ENCODE measurements around the gene SDR42E2. TPM values are rescaled to one million over a fixed set of nuclear protein-coding genes. Genes with fewer than 3 reads are reported as not detected.
"Not testable (repeated sequence)": the region's sequence is repeated elsewhere in the genome, so short reads cannot be mapped to it uniquely, and the experiment has no call there.

The SDR42E2 gene
- polyA plus RNA-seq, 10 donors: 0.05 to 0.13 (median 0.05) TPM; not detected in 5

GRCh38 chr16:22161401-22161800, 905 bp upstream of the SDR42E2 start:
- DNase-seq: no peak

DNA sequence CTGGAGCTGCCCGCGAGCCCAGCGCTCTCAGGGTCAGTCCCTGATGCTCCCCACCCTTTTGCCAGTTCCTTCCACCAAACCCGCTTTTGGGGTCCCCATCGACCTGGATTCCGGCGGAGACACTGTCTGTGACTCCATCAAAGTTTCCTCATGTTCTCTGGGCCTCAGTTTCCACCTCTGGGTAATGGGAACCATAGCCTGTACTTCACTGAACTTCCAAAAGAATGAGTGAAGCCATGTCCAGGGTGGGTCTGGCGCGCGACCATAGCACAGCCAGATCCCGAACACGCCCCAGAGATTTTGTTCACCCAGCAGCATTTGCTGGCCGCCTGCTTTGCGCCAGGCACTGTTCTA, 327 bp downstream of the SDR42E2 start:
- no peak for DNase-seq

DNA sequence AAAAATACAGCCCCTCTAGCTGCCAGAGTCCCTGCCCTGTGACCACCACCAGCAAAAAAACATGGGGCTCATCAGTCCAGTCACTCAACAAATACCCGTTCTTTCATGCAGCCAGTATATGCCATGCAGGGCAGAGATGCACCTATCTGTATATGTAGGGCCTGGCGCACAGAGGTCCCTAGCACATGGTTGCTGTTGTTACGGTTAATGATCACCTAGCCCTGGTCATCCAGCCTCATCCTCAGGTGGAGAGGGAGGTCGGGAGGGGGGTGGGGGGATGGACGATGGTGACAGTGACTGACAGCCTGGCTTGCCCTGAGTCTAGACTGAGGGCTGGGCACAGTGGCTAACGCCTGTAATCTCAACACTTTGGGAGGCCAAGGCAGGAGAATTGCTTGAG, 1.5 kb downstream of the SDR42E2 start:
- DNase-seq: no peak

GRCh38 chr16:22164482-22164881, 2.2 kb downstream of the SDR42E2 start:
- no peak for DNase-seq

DNA sequence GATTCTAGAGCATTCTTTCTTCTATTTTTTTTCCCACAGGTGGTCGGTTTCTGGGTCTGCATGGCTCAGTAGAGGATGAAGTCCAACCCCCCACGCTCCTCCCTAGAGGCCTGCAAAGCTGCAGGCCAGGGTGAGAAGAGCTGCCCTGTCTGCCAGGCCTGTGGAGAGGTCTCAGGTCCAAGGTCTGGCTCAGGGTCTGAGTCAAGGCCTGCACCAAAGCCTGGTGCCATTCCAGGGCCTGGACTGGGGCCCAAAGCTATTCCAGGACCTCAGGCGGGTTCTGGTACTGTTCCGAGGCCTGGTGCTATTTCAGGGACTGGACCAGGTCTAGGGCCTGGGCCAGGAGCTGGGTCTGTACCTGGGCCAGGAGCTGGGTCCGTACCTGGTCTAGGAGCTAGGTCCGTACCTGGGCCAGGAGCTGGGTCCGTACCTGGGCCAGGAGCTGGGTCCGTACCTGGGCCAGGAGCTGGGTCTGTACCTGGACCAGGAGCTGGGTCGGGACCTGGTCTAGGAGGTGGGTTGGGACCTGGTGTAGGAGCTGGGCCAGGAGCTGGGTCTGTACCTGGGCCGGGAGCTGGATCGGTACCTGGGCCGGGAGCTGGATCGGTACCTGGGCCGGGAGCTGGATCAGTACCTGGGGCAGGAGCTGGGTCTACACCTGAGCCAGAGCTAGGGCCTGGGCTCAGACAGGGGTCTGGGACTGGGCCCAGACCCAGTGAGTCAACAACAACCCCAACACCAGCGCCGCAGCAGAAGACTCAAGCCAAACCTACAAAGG, 3.4 kb downstream of the SDR42E2 start:
- DNase-seq: no peak

DNA sequence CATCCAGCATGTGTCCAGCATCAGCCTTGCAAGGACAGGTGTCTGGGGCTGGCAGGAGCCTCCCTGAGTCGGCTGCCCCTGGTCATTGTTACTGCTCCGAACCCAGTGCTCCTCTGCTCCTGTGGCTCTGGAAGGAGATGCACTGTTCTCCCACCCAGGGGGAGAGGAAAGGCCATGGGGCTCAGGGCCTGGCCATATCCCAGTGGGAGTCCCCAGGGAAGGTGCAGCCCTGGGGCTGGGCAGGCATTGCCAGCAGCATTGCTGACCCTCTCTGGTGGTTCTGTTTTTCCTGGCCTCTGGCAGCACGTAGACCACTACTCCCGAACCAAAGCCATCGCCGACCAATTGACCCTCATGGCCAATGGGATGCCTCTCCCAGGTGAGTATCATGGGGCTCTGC, 9.6 kb downstream of the SDR42E2 start:
- no peak for DNase-seq

DNA sequence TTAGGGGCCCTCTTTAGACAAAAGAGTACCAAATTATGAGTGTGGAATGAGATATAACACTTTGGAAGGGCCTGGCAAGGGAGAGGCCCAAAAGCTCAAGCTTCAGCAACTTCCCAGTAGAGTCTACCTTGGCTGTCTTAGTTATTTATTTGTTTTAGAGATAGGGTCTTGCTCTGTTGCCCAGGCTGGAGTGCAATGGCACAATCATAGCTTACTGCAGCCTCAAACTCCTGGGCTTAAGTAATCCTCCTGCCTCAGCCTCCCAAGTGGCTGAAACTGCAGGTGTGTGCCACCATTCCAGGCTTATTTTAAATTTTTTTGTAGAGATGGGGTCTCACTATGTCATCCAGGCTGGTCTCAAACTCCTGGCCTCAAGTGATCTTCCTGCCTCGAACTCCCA, 10.3 kb downstream of the SDR42E2 start:
- DNase-seq: not testable (repeated sequence)

- DNase-seq: no peak
These were observed 12.3 kb downstream of the SDR42E2 start for GRCh38 chr16:22174642-22175041.

GRCh38 chr16:22177968-22178930, 15.9 kb downstream of the SDR42E2 start:
- DNase-seq: no peak

DNA sequence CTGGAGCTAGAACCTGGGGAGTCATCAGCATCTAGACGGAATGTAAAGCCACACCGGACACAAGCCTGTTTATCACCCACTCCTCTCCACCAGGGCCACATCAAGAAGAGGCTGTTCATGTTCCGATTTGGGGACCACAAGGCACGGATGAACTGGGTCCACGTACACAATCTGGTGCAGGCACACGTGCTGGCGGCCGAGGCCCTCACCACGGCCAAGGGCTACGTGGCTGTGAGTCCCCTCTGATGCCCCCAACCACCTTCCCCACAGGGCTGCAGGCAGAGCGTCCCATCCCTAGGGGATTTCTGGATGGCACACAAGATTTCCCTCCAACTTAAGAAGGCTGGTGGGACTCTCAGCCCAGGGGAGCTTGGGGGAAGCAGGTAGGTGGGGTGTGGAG, 19.1 kb downstream of the SDR42E2 start:
- DNase-seq: no peak

GRCh38 chr16:22181843-22182242, 19.5 kb downstream of the SDR42E2 start:
- DNase-seq: no peak

GRCh38 chr16:22183335-22183734, 21.0 kb downstream of the SDR42E2 start:
- DNase-seq: no peak

DNA sequence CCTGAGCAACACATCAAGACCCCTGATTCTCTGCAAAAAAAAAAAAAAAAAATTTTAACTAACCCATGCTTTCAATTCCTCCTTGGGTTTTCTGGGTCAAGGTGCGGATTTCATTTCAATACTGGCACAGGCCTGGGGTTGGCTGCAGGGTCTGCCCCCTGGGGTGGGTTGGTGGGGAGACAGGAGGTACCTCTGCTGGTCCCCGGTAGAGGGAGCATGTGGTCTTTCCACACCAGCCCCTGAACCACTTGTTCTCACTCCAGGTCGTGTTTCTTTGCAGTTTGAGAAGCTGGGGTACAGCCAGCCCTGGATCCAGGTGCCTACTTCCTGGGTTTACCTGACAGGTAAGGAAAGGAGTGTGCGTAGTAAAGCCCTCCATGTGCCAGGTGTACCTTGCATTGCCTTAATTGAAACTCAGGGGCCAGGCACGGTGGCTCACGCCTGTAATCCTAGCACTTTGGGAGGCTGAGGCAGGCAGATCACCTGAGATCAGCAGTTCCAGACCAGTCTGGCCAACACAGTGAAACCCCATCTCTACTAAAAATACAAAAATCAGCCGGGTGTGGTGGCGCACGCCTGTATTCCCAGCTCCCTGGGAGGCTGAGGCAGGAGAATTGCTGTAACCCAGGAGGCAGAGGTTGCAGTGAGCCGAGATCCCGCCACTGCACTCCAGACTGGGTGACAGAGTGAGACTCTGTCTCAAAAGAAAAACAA, 21.8 kb downstream of the SDR42E2 start:
- no peak for DNase-seq

DNA sequence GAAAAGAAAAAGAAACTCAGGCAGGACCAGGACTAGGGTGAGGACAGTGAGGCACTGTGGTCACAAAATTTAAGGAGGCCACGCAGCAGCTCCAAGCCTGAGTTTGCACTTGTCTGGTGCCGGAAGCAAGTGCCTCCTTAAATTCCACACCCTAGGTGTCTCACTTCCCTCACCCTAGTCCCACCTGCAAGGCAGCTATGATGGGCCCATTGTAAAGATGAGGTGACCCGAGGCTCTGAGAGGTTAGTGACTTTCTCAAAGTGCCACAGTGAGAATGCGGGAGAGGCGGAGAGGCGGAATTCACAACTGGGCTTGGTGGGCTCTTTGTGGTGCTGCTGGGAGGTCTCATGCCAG, 22.3 kb downstream of the SDR42E2 start:
- no peak for DNase-seq

GRCh38 chr16:22186517-22186916, 24.2 kb downstream of the SDR42E2 start:
- DNase-seq: no peak

DNA sequence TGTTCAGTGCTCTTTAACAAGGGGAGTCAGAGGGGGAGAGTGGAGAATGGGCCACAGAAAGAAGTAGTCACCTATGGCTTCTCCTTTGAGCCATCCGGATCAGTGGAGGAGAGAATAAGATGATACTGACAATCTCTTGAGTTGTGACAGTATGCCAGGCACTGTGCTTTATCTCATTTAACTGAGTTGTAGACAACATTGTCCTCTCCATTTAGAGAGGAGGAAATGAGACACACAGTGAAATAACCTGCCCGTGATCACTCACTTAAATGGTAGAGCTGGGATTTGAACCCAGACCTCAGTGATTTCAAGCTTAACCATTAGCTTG, 25.9 kb downstream of the SDR42E2 start:
- no peak for DNase-seq

- DNase-seq: peak; percentile 74 to 88 (median 77)
These were observed 26.5 kb downstream of the SDR42E2 start for GRCh38 chr16:22188595-22189442.

- peak in 2 of 3 donors; percentile 58 to 80 for DNase-seq
These were observed 27.3 kb downstream of the SDR42E2 start for GRCh38 chr16:22189473-22190080.

GRCh38 chr16:22190081-22190775, 27.9 kb downstream of the SDR42E2 start:
- DNase-seq: peak in 2 of 3 donors; percentile 99 to 100

GRCh38 chr16:22190776-22191531, 28.6 kb downstream of the SDR42E2 start:
- peak; percentile 99 to 100 (median 100) for DNase-seq
